Measurements from ENCODE around the gene OR2T35.

The OR2T35 gene

GRCh38 chr1:248599396-248599795, 45.7 kb downstream of the OR2T35 start:
- H3K9me3 Mint-ChIP-seq: no peaks in the 10 kb centered on the region
- no peaks in the 10 kb centered on the region for H3K27me3 Mint-ChIP-seq
- DNase-seq: no peak
- peaks cover 9% of the 10 kb centered on the region for H3K4me1 Mint-ChIP-seq (ENCODE audit: low read depth)
- H3K27ac Mint-ChIP-seq: no peak overlapping the region
- no peaks in the 10 kb centered on the region for H3K36me3 Mint-ChIP-seq (ENCODE audit: low read depth)
- no peak overlapping the region for H3K4me3 Mint-ChIP-seq

GRCh38 chr1:248597589-248597988, 47.5 kb downstream of the OR2T35 start, which contains the start of gene OR2T10:
Gene OR2T10, minus strand, starts transcription at chr1:248597700. Its CDS starts 3,932 bp downstream, at chr1:248593768.
- no peak within 1 kb of the TSS for H3K4me3 Mint-ChIP-seq
- no peak within 1 kb of the TSS for H3K27ac Mint-ChIP-seq
- H3K36me3 Mint-ChIP-seq (ENCODE audit: low read depth): no peaks in the 10 kb centered on the region
- no peaks in the 10 kb centered on the region for H3K9me3 Mint-ChIP-seq
- H3K27me3 Mint-ChIP-seq: peaks cover 5% of the 10 kb centered on the region
- peaks cover 9% of the 10 kb centered on the region for H3K4me1 Mint-ChIP-seq (ENCODE audit: low read depth)
- DNase-seq: no peak

DNA sequence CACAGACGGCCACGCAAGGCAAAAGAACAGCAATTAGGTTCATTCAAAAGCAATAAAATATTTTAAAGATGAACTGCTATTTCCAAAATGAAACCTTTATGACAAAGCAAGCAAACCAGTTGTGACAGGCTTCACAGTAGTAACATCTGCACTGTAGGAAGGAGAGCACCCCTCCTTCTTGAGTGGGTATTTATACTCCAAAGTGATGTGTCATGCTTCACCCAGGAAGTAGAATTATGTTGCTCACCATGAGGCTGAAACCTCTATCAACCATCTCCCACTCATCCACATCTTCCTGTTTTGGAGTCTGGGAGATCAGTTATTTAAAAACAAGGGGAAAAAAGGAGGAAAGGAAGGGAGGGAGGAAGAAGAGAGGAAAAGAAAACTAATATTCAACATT, 48.5 kb downstream of the OR2T35 start:
- Mint-ChIP-seq H3K4me1 (ENCODE audit: low read depth) (peaks cover 9% of the 10 kb centered on the region), H3K27me3 (peaks cover 5% of the 10 kb centered on the region), H3K36me3 (ENCODE audit: low read depth) (no peaks in the 10 kb centered on the region), H3K4me3 (no peak overlapping the region), H3K9me3 (no peaks in the 10 kb centered on the region), H3K27ac (no peak overlapping the region)
- DNase-seq: no peak

- H3K9me3 Mint-ChIP-seq: no peaks in the 10 kb centered on the region
- H3K4me1 Mint-ChIP-seq (ENCODE audit: low read depth): peaks cover 9% of the 10 kb centered on the region
- peaks cover 5% of the 10 kb centered on the region for H3K27me3 Mint-ChIP-seq
- no peaks in the 10 kb centered on the region for H3K36me3 Mint-ChIP-seq (ENCODE audit: low read depth)
- H3K4me3 Mint-ChIP-seq: no peak overlapping the region
- DNase-seq: no peak
- no peak overlapping the region for H3K27ac Mint-ChIP-seq
Measured at GRCh38 chr1:248593226-248593625, 51.9 kb downstream of the OR2T35 start.

DNA sequence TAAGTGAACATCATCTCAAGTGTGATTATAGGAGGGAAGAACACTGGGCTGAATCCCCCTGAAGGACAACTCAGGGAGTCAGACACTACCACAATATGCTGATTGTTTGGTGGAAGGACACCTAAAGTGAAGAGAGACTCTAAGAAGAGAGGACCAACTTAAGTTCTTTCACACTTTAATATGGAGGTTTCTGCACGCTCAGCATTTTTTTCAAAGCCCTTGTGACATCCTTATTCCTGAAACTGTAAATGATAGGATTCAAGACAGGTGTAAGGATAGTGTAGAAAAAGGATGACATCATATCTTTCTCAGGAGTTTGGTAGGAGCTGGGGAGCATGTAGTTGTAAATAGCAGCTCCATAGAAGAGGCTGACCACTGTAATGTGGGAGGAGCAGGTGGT, 52.4 kb downstream of the OR2T35 start:
- DNase-seq: no peak
- Mint-ChIP-seq H3K27me3 (peaks cover 5% of the 10 kb centered on the region), H3K36me3 (ENCODE audit: low read depth) (no peaks in the 10 kb centered on the region), H3K27ac (no peak overlapping the region), H3K4me3 (no peak overlapping the region), H3K4me1 (ENCODE audit: low read depth) (peaks cover 9% of the 10 kb centered on the region), H3K9me3 (no peaks in the 10 kb centered on the region)

- Mint-ChIP-seq H3K27me3 (peaks cover 7% of the 10 kb centered on the region), H3K27ac (no peak overlapping the region), H3K4me1 (ENCODE audit: low read depth) (peaks cover 1% of the 10 kb centered on the region), H3K9me3 (no peaks in the 10 kb centered on the region), H3K36me3 (ENCODE audit: low read depth) (no peaks in the 10 kb centered on the region), H3K4me3 (no peak overlapping the region)
- DNase-seq: no peak
Measured at GRCh38 chr1:248590055-248590454, 55.0 kb downstream of the OR2T35 start.

DNA sequence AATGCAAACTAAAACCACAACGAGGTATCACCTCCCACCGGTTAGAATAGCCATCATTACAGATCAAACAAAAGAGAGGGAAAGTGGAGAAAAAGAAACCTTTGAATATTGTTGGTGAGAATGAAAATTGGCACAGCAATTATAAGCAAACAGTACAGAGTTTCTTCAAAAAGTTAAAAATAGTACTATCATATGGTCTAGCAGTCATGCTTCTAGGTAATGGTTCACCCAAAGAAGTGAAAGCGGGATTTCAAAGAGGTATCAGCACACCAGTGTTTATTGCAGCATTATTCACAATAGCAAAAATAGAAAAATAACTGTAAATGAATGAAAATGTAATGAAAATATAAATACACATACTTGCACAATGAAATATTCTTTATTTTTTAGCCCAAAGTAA, 55.7 kb downstream of the OR2T35 start:
- Mint-ChIP-seq H3K4me3 (no peak overlapping the region), H3K4me1 (ENCODE audit: low read depth) (peaks cover 2% of the 10 kb centered on the region), H3K27ac (no peak overlapping the region), H3K36me3 (ENCODE audit: low read depth) (no peaks in the 10 kb centered on the region), H3K9me3 (no peaks in the 10 kb centered on the region), H3K27me3 (peaks cover 7% of the 10 kb centered on the region)
- DNase-seq: no peak
